ENCODE results near the gene OR51E1. TPM values are rescaled to one million over a fixed set of nuclear protein-coding genes. Genes with fewer than 3 reads are reported as not detected.

Gene OR51E1
- total and polyA plus RNA-seq, 2 donors (not counting 3 experiments of a cell fraction or from before 2014, with no cell fraction given), result not detected

- POLR2A ChIA-PET, result no interaction called here
- Histone ChIP-seq H3K27me3 (ENCODE audit: control insufficient read depth in 2 of 2, insufficient read depth in 2 of 2, low read length in 2 of 2) (peaks cover 0 to 1% of the 10 kb centered on the region in 2 experiments), H3K27ac (ENCODE audit: insufficient read depth, low read depth, low read length) (no peak overlapping the region), H3K4me2 (ENCODE audit: insufficient read depth, low read length) (no peak overlapping the region), H3K9me1 (replicated peaks; ENCODE audit: control insufficient read depth, extremely low read depth, insufficient read depth, low read length) (no peaks in the 10 kb centered on the region), H3K79me2 (ENCODE audit: control insufficient read depth, insufficient read depth, low read length) (no peaks in the 10 kb centered on the region), H3K36me3 (ENCODE audit: control insufficient read depth in 2 of 2, extremely low read depth in 1 of 2, insufficient read depth in 2 of 2, low read length in 2 of 2) (no peaks in the 10 kb centered on the region), H4K20me1 (replicated peaks; ENCODE audit: control insufficient read depth, extremely low read depth, insufficient read depth, low read length) (no peaks in the 10 kb centered on the region), H3K9ac (replicated peaks; ENCODE audit: extremely low read depth, insufficient read depth, low read length) (no peak overlapping the region), H3K4me3 (replicated peaks in 1 of 3; ENCODE audit: insufficient read depth in 1 of 3, low read depth in 1 of 3, low read length in 3 of 3) (no peak overlapping the region), H2AFZ (ENCODE audit: low read depth, low read length) (no peak overlapping the region), H3K9me3 (replicated peaks; ENCODE audit: control insufficient read depth, insufficient read depth, low read length) (no peaks in the 10 kb centered on the region), H3K4me1 (ENCODE audit: control insufficient read depth, extremely low read depth, insufficient read depth, low read length) (no peaks in the 10 kb centered on the region)
- dilution Hi-C loops (cut with MboI; ENCODE audit: extremely low pct_ligation_motif_present, low sequenced_read_pairs) (no loop called here), intact Hi-C loops (cut with micrococcal nuclease) (no loop called here)
- CTCF ChIA-PET, result interaction anchor here (0.7 to 3.1 kb wide), 26 partner anchors 10 to 1255 kb away, joined by 3 to 54 read pairs (median 6); partner anchors contain the start of genes OR52N2 and TRIM68
- no peak for FAIRE-seq
- DNase-seq (ENCODE audit: low read depth, low spot score), result no peak
- TF ChIP-seq MYC (IDR thresholded peaks at IDR 0.05; ENCODE audit: low read depth, low read length) (no peak), POLR2AphosphoS5 (IDR thresholded peaks at IDR 0.05; ENCODE audit: insufficient read depth, low read depth, low read length) (no peak), EZH2 (IDR thresholded peaks at IDR 0.05; ENCODE audit: borderline replicate concordance, low read depth, low read length, severe bottlenecking) (no peak)
- TF ChIP-seq, protein P1, sequence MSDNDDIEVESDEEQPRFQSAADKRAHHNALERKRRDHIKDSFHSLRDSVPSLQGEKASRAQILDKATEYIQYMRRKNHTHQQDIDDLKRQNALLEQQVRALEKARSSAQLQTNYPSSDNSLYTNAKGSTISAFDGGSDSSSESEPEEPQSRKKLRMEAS (IDR thresholded peaks at IDR 0.05; ENCODE audit: insufficient read depth, insufficient read length), result no peak
- no TSS peak for BruUV-seq (replicated peaks)
Observed at GRCh38 chr11:4636136-4636535, 7.6 kb upstream of the OR51E1 start.

DNA sequence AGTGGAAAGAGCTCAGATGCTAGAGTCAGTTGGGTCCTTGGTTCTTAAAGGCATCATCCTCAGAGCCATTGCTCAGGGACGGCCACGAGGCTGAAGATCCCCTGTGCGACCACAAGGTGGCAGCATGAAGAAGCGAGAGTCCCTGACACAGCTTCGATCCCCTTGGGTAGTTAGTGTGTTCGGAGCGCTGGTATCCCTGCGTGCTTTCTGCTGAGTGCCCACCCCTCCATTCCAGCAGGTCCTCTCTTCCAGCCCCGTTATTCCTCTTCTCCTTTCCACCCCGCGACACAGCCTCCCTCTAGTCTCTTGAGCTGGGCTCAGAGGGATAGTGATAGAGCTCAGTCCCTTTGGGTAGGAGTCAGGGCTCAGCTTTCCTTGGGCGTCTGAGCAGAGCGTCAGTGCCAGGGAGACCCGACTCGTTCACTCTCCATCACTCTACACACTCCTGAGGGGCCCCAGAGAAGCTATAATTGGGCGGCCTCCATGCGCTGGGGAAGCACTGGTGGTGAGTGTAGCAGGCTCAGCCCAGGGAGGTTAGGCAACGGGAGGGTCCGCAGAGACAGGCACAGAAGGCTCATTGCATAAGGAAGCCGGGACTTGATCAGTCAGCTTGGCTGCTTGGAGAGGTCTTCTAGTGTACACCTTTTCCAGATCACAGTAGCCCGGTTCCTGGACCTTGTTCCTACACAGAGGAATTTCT is 6.7 kb upstream of the OR51E1 start, which contains the start of gene OR51D1:
TSS of gene OR51D1 (plus strand) at position 516 of the 700 bp plus-strand sequence. CDS start 2,314 bp downstream, outside the sequence.
- BruUV-seq (replicated peaks), result no TSS peak
- H3K27ac ChIP-seq (ENCODE audit: insufficient read depth, low read depth, low read length), result no peak within 1 kb of the TSS
- H3K4me3 ChIP-seq (replicated peaks in 1 of 3; ENCODE audit: insufficient read depth in 1 of 3, low read depth in 1 of 3, low read length in 3 of 3), result no peak within 1 kb of the TSS
- H3K79me2 ChIP-seq (ENCODE audit: control insufficient read depth, insufficient read depth, low read length), result no peaks in the 10 kb centered on the region
- H3K27me3 ChIP-seq (ENCODE audit: control insufficient read depth in 2 of 2, insufficient read depth in 2 of 2, low read length in 2 of 2), result peaks cover 0 to 1% of the 10 kb centered on the region in 2 experiments
- no peak within 1 kb of the TSS for H3K9ac ChIP-seq (replicated peaks; ENCODE audit: extremely low read depth, insufficient read depth, low read length)
- DNase-seq (ENCODE audit: low read depth, low spot score) (peak; percentile 66), FAIRE-seq (peak; percentile 84)
- ChIA-PET CTCF (interaction anchor here (0.7 to 3.1 kb wide), 32 partner anchors 10 to 1676 kb away, joined by 3 to 54 read pairs (median 4); partner anchors contain the start of genes OR52N2 and TRIM68), POLR2A (no interaction called here)
- no peaks in the 10 kb centered on the region for H3K9me3 ChIP-seq (replicated peaks; ENCODE audit: control insufficient read depth, insufficient read depth, low read length)
- H4K20me1 ChIP-seq (replicated peaks; ENCODE audit: control insufficient read depth, extremely low read depth, insufficient read depth, low read length), result no peaks in the 10 kb centered on the region
- no peak within 1 kb of the TSS for H3K4me2 ChIP-seq (ENCODE audit: insufficient read depth, low read length)
- H2AFZ ChIP-seq (ENCODE audit: low read depth, low read length), result peak within 1 kb of the TSS; percentile 13
- dilution Hi-C loops (cut with MboI; ENCODE audit: extremely low pct_ligation_motif_present, low sequenced_read_pairs), result no loop called here
- intact Hi-C loops (cut with micrococcal nuclease), result loop anchor here (1.0 kb wide), 5 partner anchors 367 to 1171 kb away; partner anchors contain the start of gene OR52N2
- no peaks in the 10 kb centered on the region for H3K4me1 ChIP-seq (ENCODE audit: control insufficient read depth, extremely low read depth, insufficient read depth, low read length)
- H3K9me1 ChIP-seq (replicated peaks; ENCODE audit: control insufficient read depth, extremely low read depth, insufficient read depth, low read length), result no peaks in the 10 kb centered on the region
- no peaks in the 10 kb centered on the region for H3K36me3 ChIP-seq (ENCODE audit: control insufficient read depth in 2 of 2, extremely low read depth in 1 of 2, insufficient read depth in 2 of 2, low read length in 2 of 2)
- TF ChIP-seq JUN (IDR thresholded peaks at IDR 0.05; ENCODE audit: borderline replicate concordance, insufficient read depth, insufficient read length, low read depth), result no peak
- peak; percentile 82 to 93 for TF ChIP-seq CTCF (IDR thresholded peaks at IDR 0.05; ENCODE audit: extremely low read depth in 1 of 2, insufficient read depth in 1 of 2, low read depth in 1 of 2, low read length in 2 of 2)

Measured in endothelial cell of umbilical vein (primary cell).